Testis (tissue), 3 donors: ENCODE measurements around the gene ANKRD44. TPM values are rescaled to one million over a fixed set of nuclear protein-coding genes. Genes with fewer than 3 reads are reported as not detected.

Experiments
- DNase-seq: peaks from one replicate; pipeline ENCODE4 v3.0.0-alpha.2; 2019
- H3K27ac ChIP-seq, 2 donors: fragments of 200-600 bp; sonication (generic); one replicate each; pipeline ENCODE4 v1.5.1; 2019
- H3K27me3 ChIP-seq: fragments of 200-600 bp; sonication (generic); one replicate; pipeline ENCODE4 v1.5.1; 2019
- H3K36me3 ChIP-seq: fragments of 200-600 bp; sonication (generic); one replicate; pipeline ENCODE4 v1.5.1; 2017; ENCODE audit warnings: low read depth; ENCODE audit errors: missing control alignments
- H3K4me1 ChIP-seq: fragments of 200-600 bp; sonication (generic); one replicate; pipeline ENCODE4 v1.5.1; 2019
- H3K4me3 ChIP-seq, 2 donors: fragments of 200-600 bp; sonication (generic); one replicate each; pipeline ENCODE4 v1.5.1; 2017 to 2019
- H3K9me3 ChIP-seq: fragments of 200-600 bp; sonication (generic); one replicate; pipeline ENCODE4 v1.5.1; 2017
- CTCF ChIP-seq, 3 experiments: fragments of 450-650 bp in 2 of 3; fragments of 200-600 bp in 1 of 3; sonication (generic) in 1 of 3; IDR thresholded peaks; one replicate each; pipeline ENCODE4 v1.5.1; 2016 to 2019; ENCODE audit warnings: antibody characterized with exemption in 3 of 3, mild to moderate bottlenecking in 2 of 3, moderate library complexity in 1 of 3
- POLR2A ChIP-seq: fragments of 450-650 bp; IDR thresholded peaks from one replicate; pipeline ENCODE4 v1.6.1; 2017; ENCODE audit warnings: antibody characterized with exemption, mild to moderate bottlenecking, moderate library complexity
- WGBS, 2 donors: methylation state at CpG; one replicate each; pipeline ENCODE4 v1.1.5; 2018; 5-methylcytosine and 5-hydroxymethylcytosine counted together
- intact Hi-C: fragments of 100-400 bp; cut with DNase I; formaldehyde crosslinking; loops from one replicate; pipeline ENCODE4 v1.15.1; 2023; ENCODE audit warnings: low total_unique reads
- polyA plus RNA-seq: library from polyadenylated mRNA; stranded (reverse); fragments of 350-450 nt; fragmentation: Illumina TruSeq; extraction: RNeasy Lipid Tissue Mini Kit (QIAGEN cat#74804); gene quantifications from one replicate; pipeline ENCODE4 v1.2.3, GENCODE V29; 2014; ENCODE audit warnings: low read depth, low replicate concordance; ENCODE audit not compliant: insufficient read depth
- total RNA-seq, 2 donors: library from RNA; depleted of rRNA; stranded (reverse); fragments of >200 nt; gene quantifications; one replicate each; pipeline ENCODE4 v1.2.3, GENCODE V29; 2016

ANKRD44 gene
- total and polyA plus RNA-seq, 3 donors from 2014 or later, result 11.2 to 14.5 (median 11.5) TPM

DNA sequence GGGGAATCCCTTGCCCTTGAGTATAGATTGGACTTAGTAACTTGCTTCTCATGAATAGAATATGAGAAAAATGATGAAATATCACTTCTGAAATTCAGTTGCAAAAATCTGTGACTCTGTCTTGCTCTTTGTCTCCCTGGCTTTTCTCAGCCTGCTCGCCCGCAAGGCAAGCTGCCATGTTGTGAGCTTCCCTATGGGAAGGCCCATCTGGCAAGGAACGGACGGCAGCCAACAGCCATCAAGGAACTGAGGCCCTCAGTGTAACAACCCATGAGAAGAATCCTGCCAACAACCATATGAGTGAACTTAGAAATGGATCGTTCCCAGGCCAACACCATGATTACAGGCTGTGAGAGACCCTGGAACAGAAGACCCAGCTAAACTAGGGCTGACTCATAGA lies 325.7 kb downstream of the ANKRD44 start:
- Histone ChIP-seq H3K4me3 (no peak overlapping the region), H3K9me3 (no peaks in the 10 kb centered on the region), H3K4me1 (no peaks in the 10 kb centered on the region), H3K36me3 (no peaks in the 10 kb centered on the region), H3K27me3 (no peaks in the 10 kb centered on the region), H3K27ac (no peak overlapping the region)
- intact Hi-C loops, result no loop called here
- DNase-seq, result no peak
- TF ChIP-seq POLR2A, result no peak
- no peak for TF ChIP-seq CTCF (IDR thresholded peaks at IDR 0.05)
- 99 to 100% methylated on average over 5 of the region's 5 CpGs for WGBS, 2 donors

GRCh38 chr2:196983934-196984333 lies 326.6 kb downstream of the ANKRD44 start:
- H3K4me1 ChIP-seq, result no peaks in the 10 kb centered on the region
- no peak for TF ChIP-seq CTCF (IDR thresholded peaks at IDR 0.05)
- TF ChIP-seq POLR2A, result no peak
- no peaks in the 10 kb centered on the region for H3K36me3 ChIP-seq
- WGBS, 2 donors, result 87 to 90% methylated on average over 3 of the region's 3 CpGs
- H3K9me3 ChIP-seq, result no peaks in the 10 kb centered on the region
- H3K27ac ChIP-seq, result no peak overlapping the region
- no peak for DNase-seq
- H3K4me3 ChIP-seq, result no peak overlapping the region
- H3K27me3 ChIP-seq, result no peaks in the 10 kb centered on the region
- intact Hi-C loops, result no loop called here

- H3K4me3 ChIP-seq, result no peak overlapping the region
- H3K4me1 ChIP-seq, result no peaks in the 10 kb centered on the region
- H3K36me3 ChIP-seq, result no peaks in the 10 kb centered on the region
- TF ChIP-seq CTCF (IDR thresholded peaks at IDR 0.05) (no peak), POLR2A (no peak)
- DNase-seq, result no peak
- no peak overlapping the region for H3K27ac ChIP-seq
- 65 to 74% methylated on average over 3 of the region's 3 CpGs for WGBS, 2 donors
- H3K27me3 ChIP-seq, result no peaks in the 10 kb centered on the region
- H3K9me3 ChIP-seq, result no peaks in the 10 kb centered on the region
- intact Hi-C loops, result no loop called here
Measured at GRCh38 chr2:196980473-196980872, 330.1 kb downstream of the ANKRD44 start.

DNA sequence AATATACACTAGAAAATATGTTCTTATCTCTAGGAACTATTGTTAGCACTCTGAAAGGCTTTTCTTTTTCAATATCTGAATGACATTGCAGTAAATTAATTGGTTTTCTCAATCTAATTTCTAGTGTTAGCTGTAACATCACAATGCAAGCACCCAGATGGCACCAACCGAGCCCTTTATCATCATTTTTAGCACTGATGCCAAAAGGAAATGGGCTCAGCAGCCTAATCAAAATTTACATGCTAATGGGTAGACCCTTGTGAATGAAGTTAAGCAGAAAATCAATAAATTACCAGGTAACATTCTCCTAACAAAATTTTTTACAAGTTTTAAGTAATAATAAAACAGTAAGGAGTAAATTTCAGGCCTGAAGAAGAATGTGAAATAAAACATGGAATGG lies 330.6 kb downstream of the ANKRD44 start:
- H3K36me3 ChIP-seq, result no peaks in the 10 kb centered on the region
- TF ChIP-seq POLR2A (no peak), CTCF (IDR thresholded peaks at IDR 0.05) (no peak)
- H3K4me3 ChIP-seq, result no peak overlapping the region
- H3K9me3 ChIP-seq, result no peaks in the 10 kb centered on the region
- 74 to 81% methylated on average over 1 of the region's 1 CpG for WGBS, 2 donors
- no peak overlapping the region for H3K27ac ChIP-seq
- DNase-seq, result no peak
- intact Hi-C loops, result no loop called here
- H3K27me3 ChIP-seq, result no peaks in the 10 kb centered on the region
- H3K4me1 ChIP-seq, result no peaks in the 10 kb centered on the region

GRCh38 chr2:196977507-196977906 lies 333.1 kb downstream of the ANKRD44 start:
- Histone ChIP-seq H3K4me3 (no peak overlapping the region), H3K27me3 (no peaks in the 10 kb centered on the region), H3K36me3 (no peaks in the 10 kb centered on the region), H3K27ac (no peak overlapping the region), H3K4me1 (no peaks in the 10 kb centered on the region), H3K9me3 (no peaks in the 10 kb centered on the region)
- DNase-seq, result no peak
- WGBS, 2 donors, result 64 to 78% methylated on average over 2 of the region's 2 CpGs
- TF ChIP-seq CTCF (IDR thresholded peaks at IDR 0.05) (no peak), POLR2A (no peak)
- intact Hi-C loops, result no loop called here
